ENCODE data around the gene KICS2.

DNA sequence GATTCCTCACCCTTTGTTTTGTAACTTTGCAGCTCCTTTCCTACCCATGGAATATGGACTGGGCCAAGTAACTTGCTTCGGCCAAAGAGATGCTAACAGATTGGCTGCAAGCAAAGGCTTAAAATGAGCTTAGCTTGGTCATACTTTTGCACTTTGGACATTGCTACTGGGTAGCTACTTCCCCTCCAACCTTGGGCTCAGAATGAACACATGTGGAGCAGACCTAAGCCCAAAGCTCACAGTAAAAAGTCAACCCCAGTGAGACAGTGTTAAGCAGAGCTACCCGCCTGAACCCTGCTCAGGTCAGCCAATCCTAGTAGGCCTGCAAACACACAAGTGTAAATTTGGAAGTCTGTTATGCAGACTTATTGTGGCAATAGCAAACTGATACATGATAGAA, 14.6 kb downstream of the KICS2 start:
- TF ChIP-seq POLR2A (IDR thresholded peaks at IDR 0.05; ENCODE audit: extremely low read depth, insufficient read length), result no peak
- no peak for TF ChIP-seq CTCF (IDR thresholded peaks at IDR 0.05; ENCODE audit: low read depth, low read length)
- TF ChIP-seq, protein P1, sequence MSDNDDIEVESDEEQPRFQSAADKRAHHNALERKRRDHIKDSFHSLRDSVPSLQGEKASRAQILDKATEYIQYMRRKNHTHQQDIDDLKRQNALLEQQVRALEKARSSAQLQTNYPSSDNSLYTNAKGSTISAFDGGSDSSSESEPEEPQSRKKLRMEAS (IDR thresholded peaks at IDR 0.05; ENCODE audit: low read depth, low read length), result no peak

Data from NB4 (cell line).